Measurements from ENCODE around the gene CZIB. TPM values are rescaled to one million over a fixed set of nuclear protein-coding genes. Genes with fewer than 3 reads are reported as not detected.

CZIB gene
- total and polyA plus RNA-seq, 5 donors = 44.7 to 63.4 (median 50.8) TPM

DNA sequence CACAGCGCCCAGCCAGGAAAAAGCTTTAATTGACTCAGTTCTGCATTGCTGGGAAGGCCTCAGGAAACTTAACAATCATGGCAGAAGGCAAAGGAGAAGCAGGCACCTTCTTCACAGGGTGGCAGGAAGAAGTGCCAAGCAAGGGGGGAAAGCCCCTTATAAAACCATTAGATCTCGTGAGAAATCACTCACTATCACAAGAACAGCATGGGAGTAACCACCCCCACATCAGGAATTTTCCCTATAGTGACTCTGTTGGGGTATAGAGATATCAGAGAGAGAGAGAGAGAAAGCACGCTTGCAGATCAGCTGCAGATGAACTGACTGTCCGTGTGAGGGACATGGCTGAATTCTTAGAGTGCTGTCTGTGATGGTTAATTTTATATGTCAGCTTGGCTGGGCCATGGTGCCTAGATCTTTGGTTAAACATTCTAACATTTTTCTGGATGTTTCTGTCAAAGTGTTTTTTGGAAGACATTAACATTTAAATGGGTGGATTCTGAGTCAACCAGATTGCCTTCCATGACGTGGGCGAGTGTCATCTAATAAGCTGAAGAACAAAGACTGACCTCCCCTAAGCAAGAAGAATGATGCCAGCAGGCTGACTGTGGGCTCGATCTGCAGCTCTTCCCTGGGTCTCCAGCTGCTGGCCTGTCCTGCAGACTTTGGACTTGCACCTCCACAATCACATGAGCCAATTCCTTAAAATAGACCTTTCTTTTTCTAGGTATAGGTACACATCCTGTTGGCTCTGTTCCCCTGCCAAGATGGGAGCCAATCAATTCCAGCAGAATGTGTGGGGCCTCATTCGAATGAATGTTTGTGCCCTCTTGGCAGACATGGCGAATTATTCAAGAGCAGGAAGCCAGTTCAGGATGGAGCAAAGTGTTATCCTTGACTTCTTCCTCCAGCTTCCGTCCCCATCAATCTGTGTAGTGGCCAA lies 45.2 kb downstream of the CZIB start:
- no peak overlapping the region for H3K27ac ChIP-seq (ENCODE audit: low read length)
- H3K9me3 ChIP-seq (ENCODE audit: control insufficient read depth, low read length) = no peaks in the 10 kb centered on the region
- no peak overlapping the region for H3K4me3 ChIP-seq (ENCODE audit: low read length)
- 67% methylated on average over 10 of the region's 10 CpGs for WGBS
- no peak for ATAC-seq
- no peak for DNase-seq
- peaks cover 3% of the 10 kb centered on the region for H3K4me1 ChIP-seq (ENCODE audit: control insufficient read depth, insufficient read depth, low read length)
- intact Hi-C loops (cut with DNase I) = loop anchor here in 1 of 4 donors (10.0 kb wide), 1 partner anchor 60 kb away; no protein-coding TSS in a partner anchor
- no peaks in the 10 kb centered on the region for H3K27me3 ChIP-seq (ENCODE audit: control insufficient read depth, insufficient read depth)

DNA sequence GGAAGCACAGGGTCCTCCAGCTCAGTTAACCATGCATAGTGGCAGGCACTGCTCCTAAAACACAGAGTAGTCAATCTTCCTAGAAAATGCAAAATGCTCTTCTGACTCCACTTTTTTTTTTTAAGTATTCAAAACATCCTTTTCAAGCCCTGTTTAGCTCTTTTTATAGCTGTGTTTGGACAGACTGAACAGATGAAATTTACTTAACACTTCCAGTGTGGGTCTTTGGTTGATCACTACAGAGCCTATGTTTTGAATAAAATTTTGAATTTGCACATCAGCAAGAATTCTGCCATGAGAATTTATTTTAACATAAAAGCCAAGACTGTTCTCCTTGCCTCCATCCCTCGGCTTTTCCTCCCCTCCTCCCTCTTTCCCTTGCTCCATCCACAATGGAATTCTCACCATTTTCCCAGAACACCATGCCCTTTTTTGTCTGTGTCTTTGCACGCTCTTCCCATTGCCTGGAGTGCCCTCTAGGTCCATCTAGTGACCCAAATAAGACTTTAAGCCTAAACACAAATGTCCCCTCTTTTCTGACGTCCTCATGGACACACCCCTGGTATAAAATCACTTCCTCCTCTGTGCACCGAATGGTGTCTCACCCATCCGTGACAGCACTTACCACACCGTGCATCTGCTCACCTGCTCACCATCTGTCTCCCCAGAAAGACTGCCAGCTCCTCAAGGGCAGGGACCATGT lies 47.9 kb downstream of the CZIB start:
- no peaks in the 10 kb centered on the region for H3K9me3 ChIP-seq (ENCODE audit: control insufficient read depth, low read length)
- ATAC-seq (peak; percentile 23 to 25), DNase-seq (no peak)
- H3K27ac ChIP-seq (ENCODE audit: low read length) = no peak overlapping the region
- intact Hi-C loops (cut with DNase I) = loop anchor here in 1 of 4 donors (10.0 kb wide), 1 partner anchor 58 kb away; no protein-coding TSS in a partner anchor
- no peaks in the 10 kb centered on the region for H3K27me3 ChIP-seq (ENCODE audit: control insufficient read depth, insufficient read depth)
- WGBS = 27% methylated on average over 6 of the region's 6 CpGs
- H3K4me1 ChIP-seq (ENCODE audit: control insufficient read depth, insufficient read depth, low read length) = peaks cover 3% of the 10 kb centered on the region
- no peak overlapping the region for H3K4me3 ChIP-seq (ENCODE audit: low read length)

DNA sequence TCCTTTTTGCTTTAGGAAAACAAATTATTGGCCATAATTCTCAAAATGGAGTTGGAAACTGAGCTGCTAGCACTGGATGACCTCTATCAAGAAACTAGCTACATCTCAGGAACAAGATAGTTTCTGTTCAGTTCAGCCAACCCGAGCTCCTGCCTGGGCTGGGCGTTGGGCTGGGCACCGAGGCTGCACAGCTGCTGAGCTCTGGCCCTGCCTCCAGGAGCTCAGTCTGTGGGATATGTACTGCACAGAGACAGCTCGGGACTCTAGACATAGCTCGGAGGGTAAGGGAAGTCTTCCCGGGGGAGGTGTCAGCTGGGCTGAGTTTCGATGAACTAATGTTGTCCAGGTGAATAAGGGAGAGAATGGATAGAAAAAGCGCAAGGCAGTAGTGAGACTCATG lies 53.5 kb downstream of the CZIB start:
- Histone ChIP-seq H3K4me1 (ENCODE audit: control insufficient read depth, insufficient read depth, low read length) (no peaks in the 10 kb centered on the region), H3K27ac (ENCODE audit: low read length) (no peak overlapping the region), H3K9me3 (ENCODE audit: control insufficient read depth, low read length) (no peaks in the 10 kb centered on the region), H3K27me3 (ENCODE audit: control insufficient read depth, insufficient read depth) (no peaks in the 10 kb centered on the region), H3K4me3 (ENCODE audit: low read length) (no peak overlapping the region)
- intact Hi-C loops (cut with DNase I) = no loop called here
- 74% methylated on average over 8 of the region's 8 CpGs for WGBS
- ATAC-seq (peak in 1 of 2 donors; percentile 64), DNase-seq (peak in 1 of 3 donors; percentile 53)

DNA sequence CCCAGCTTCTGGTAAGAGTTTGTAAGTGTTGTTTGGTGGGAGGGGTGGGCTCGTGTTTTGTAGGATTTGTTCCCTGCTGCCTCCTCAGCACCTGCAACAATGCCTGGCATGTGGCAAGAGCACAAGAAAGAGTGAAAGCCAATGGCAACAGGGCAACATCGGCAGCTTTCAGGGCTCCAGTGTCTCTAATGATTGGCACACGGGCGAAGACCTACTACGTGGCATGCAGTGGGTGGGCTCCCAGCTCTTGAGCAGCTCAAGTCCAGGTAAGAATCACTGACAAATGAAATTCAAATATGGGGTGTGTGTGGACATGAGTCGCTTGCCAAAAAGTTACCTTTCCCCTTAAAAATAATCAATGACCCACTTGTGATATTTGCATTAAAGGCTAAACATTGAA lies 54.1 kb downstream of the CZIB start:
- WGBS = 82% methylated on average over 6 of the region's 6 CpGs

DNA sequence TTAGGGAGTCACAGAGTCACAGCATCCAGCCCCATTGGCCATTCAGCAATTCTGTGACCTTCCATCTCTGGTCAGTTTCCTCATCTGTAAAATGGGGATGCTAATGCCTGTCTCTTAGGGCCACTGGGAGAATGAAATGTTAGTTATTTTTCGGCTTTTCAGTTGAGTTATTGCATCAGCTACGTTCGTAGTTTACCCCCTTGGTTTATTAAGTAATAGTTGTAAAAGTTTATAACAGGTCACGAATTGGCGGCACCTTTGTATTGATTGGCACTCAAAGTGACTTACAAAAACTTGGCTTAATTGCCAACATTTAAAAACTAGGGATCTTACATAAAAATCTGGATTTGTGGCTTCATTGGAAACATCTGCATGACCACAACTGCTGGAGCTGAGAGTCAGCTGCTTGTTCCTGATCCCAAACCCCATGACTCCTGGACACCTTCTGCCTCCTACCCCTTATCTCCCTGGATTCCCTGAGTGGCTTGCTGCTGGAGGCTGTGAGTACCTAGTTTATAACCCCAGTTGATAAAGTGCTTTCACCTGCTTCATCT lies 54.9 kb downstream of the CZIB start:
- no peak for ATAC-seq
- no peaks in the 10 kb centered on the region for H3K4me1 ChIP-seq (ENCODE audit: control insufficient read depth, insufficient read depth, low read length)
- WGBS = 78% methylated on average over 5 of the region's 5 CpGs
- no peak for DNase-seq
- no peak overlapping the region for H3K27ac ChIP-seq (ENCODE audit: low read length)
- H3K4me3 ChIP-seq (ENCODE audit: low read length) = no peak overlapping the region
- H3K27me3 ChIP-seq (ENCODE audit: control insufficient read depth, insufficient read depth) = no peaks in the 10 kb centered on the region
- intact Hi-C loops (cut with DNase I) = no loop called here
- no peaks in the 10 kb centered on the region for H3K9me3 ChIP-seq (ENCODE audit: control insufficient read depth, low read length)

More for the DNA sequence above, 54.1 kb downstream of the CZIB start:
- Histone ChIP-seq H3K4me1 (ENCODE audit: control insufficient read depth, insufficient read depth, low read length) (no peaks in the 10 kb centered on the region), H3K27ac (ENCODE audit: low read length) (no peak overlapping the region), H3K4me3 (ENCODE audit: low read length) (no peak overlapping the region), H3K9me3 (ENCODE audit: control insufficient read depth, low read length) (no peaks in the 10 kb centered on the region), H3K27me3 (ENCODE audit: control insufficient read depth, insufficient read depth) (no peaks in the 10 kb centered on the region)
- ATAC-seq (no peak), DNase-seq (no peak)
- intact Hi-C loops (cut with DNase I) = no loop called here

Other genes starting within 250 kb of the CZIB start
- 10 to 100 TPM; 36.5 to 62.4 (median 48.9) TPM for gene PODN, start 158.4 kb downstream of the CZIB start, total RNA-seq
- gene PODN, start 158.4 kb downstream of the CZIB start, polyA plus RNA-seq = 40.7 TPM
- gene SLC1A7, start 78.0 kb downstream of the CZIB start, total RNA-seq = 1 to 10 TPM in 2 of 4 donors, under 1 TPM in 2; 0.71 to 1.8 (median 1.1) TPM
- gene SLC1A7, start 78.0 kb downstream of the CZIB start, polyA plus RNA-seq = 0.57 TPM
- gene CPT2, start 23.8 kb downstream of the CZIB start, total RNA-seq = 10 to 100 TPM; 12.1 to 21.2 (median 14.3) TPM
- 19.3 TPM for gene CPT2, start 23.8 kb downstream of the CZIB start, polyA plus RNA-seq
- 10 to 100 TPM; 19.7 to 28.2 (median 24.5) TPM for gene MAGOH, start 17.9 kb upstream of the CZIB start, total RNA-seq
- 59.4 TPM for gene MAGOH, start 17.9 kb upstream of the CZIB start, polyA plus RNA-seq
- 1 to 10 TPM; 1.3 to 2.6 (median 1.9) TPM for gene LRP8, start 107.4 kb upstream of the CZIB start, total RNA-seq
- 0.27 TPM for gene LRP8, start 107.4 kb upstream of the CZIB start, polyA plus RNA-seq
- not detected for gene DMRTB1, start 238.8 kb upstream of the CZIB start, total RNA-seq
- gene DMRTB1, start 238.8 kb upstream of the CZIB start, polyA plus RNA-seq = not detected

Data from right cardiac atrium (tissue), 5 donors.